HG03045 (cell line): ENCODE results near the gene PRSS38.

Experiments used
- ATAC-seq: cut with Tn5 transposase; IDR thresholded peaks from one replicate; pipeline ENCODE4 v1.9.1; 2021; ENCODE audit warnings: mild to moderate bottlenecking, moderate library complexity; ENCODE audit not compliant: unreplicated experiment

Gene PRSS38

GRCh38 chr1:227893949-227894721 is 78.7 kb downstream of the PRSS38 start:
- no peak for ATAC-seq

DNA sequence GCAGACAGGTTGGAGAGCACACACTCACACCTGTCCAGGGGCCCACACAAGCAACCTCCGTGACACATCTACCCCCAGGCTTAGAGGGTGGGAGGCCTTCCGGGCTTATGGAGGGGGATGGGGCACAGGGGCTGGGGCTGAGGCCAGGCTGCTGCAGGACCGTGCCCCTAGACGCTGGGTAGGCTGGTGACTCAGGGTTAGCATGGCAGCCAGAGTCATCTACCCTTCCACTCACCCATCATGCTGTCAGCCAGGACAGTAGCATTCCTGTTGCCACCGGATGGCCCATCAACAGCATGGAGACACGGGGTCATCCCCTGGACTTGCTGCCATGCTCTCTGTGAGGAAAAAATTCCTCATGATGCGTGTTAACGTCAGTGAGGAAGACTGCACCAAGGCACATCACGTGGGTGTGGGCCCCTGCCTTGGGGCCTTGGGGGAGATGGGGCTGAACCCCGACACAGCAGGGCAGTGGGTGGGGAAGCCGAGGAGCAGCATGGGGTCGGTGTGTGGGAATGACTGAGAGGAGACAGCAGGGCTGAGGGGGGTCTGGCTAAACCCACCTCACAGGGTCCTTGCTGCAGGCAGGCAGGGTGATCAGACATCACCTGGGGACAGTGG is 79.5 kb downstream of the PRSS38 start:
- no peak for ATAC-seq
